A549 treated with GW870086 at 1 μM for 4 hours (cell line): ENCODE results near the gene PPM1G. TPM values are rescaled to one million over a fixed set of nuclear protein-coding genes. Genes with fewer than 3 reads are reported as not detected.

Experiments used
- total RNA-seq: library from RNA; stranded (reverse); fragments of 200-300 nt; extraction: Qiagen RNA extraction; gene quantifications from 5 replicates; pipeline ENCODE4 v1.2.3, GENCODE V29; 2022; ENCODE audit warnings: low read depth

PPM1G gene, protein sequence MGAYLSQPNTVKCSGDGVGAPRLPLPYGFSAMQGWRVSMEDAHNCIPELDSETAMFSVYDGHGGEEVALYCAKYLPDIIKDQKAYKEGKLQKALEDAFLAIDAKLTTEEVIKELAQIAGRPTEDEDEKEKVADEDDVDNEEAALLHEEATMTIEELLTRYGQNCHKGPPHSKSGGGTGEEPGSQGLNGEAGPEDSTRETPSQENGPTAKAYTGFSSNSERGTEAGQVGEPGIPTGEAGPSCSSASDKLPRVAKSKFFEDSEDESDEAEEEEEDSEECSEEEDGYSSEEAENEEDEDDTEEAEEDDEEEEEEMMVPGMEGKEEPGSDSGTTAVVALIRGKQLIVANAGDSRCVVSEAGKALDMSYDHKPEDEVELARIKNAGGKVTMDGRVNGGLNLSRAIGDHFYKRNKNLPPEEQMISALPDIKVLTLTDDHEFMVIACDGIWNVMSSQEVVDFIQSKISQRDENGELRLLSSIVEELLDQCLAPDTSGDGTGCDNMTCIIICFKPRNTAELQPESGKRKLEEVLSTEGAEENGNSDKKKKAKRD
- total RNA-seq, result 152 to 163 TPM (median 161 TPM) in 5 replicates

DNA sequence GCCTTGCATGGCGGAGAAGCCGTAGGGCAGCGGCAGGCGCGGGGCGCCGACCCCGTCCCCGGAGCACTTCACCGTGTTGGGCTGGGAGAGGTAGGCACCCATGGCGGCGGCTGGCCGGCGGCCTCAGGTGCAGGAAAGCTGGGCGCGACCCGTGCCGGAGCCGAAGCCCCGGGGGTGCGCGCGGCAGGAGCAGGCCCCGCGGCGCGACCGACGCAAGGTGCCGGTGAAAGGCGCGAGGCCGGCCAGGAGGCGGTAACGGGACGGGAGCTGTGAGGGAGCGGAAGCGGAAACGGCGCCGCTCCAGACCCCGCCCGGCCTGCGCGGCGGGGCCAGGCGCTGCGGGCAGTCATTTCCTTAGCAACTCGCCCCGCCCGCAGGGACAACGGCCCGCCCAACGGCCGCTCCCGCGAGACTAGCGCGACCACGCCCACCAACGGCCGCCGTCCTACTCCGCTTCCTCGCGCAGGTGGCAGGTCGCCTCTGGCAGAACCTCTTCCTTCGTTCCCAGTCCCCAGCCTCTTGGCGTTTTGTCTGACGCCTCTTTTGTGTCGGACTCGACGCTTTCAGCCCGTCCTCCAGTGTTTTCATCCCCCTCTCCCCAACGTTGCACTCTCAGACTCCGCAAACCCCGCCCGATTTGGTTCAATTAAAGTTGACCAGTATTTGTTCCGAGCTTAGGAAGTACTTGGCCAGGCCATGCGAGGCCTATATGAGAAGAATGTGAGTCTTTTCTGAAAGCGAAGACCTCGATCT lies at the start of gene PPM1G:
Gene PPM1G, minus strand, starts transcription at position 271 of the 753 bp plus-strand sequence. Its CDS starts 169 bp downstream, at position 102.

DNA sequence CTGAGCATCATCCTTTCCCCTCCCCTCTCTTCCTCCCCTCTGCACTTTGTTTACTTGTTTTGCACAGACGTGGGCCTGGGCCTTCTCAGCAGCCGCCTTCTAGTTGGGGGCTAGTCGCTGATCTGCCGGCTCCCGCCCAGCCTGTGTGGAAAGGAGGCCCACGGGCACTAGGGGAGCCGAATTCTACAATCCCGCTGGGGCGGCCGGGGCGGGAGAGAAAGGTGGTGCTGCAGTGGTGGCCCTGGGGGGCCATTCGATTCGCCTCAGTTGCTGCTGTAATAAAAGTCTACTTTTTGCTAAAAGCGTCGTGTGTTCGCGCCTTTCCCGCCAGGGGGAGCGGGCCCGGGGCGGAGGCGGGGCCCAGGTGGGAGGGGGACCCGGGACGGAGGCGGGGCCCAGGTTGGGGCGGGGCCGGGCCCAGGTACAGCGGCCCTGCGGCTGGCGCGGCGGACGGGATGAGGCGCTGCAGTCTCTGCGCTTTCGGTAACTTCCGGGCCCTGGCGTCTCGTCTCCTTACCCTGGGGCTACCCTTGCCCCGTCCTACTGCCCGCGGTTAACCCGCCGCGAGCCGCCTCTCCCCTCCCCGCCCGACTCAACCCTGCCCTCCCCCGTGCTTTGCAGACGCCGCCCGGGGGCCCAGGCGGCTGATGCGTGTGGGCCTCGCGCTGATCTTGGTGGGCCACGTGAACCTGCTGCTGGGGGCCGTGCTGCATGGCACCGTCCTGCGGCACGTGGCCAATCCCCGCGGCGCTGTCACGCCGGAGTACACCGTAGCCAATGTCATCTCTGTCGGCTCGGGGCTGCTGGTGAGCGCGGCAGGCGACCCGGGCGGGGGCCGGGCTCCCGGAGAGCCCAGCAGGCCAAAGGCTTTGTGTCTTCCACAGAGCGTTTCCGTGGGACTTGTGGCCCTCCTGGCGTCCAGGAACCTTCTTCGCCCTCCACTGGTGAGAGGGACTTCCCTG lies 32.8 kb upstream of the PPM1G start, which contains the start of gene KRTCAP3:
Gene KRTCAP3, plus strand, starts transcription at position 424 of the 962 bp plus-strand sequence. Its CDS starts 32 bp downstream, at position 456.

DNA sequence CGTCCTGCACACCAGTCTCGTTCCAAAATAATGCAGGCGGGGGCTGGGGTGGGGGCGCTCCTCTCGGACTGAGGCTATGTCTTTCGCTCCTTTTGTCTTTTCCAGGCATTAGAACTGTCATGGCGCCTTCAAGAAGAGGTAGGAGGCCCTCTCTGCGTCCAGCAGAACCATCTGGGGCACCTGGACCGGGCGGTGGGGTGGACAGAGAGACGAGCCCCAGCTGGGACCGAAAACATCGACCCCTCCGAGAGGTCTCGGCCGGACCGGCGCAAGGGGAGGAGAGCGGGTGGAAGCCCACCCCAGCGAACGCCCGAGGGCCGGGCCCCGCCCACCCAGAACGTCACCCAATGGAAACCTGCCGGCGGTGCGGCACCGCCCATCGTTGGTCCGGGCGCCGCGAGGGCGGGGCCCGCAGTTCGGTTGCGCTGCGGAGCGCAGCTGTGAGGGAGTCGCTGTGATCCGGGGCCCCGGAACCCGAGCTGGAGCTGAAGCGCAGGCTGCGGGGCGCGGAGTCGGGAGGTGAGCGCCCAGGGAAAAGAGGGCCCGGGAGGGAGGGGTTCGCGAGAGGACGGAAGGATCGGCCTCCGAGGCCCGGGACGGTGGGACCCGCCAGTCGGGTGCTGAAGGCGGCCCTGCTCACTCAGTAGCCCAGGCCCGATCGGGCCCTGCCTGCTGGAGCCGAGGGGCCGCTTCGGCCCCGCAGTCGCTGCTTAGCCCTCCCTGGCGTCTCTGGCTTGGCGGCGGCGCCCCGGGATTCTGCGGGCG lies 19.0 kb upstream of the PPM1G start, which contains the start of gene NRBP1:
Gene NRBP1, plus strand, starts transcription at position 419 of the 765 bp plus-strand sequence. CDS start 4,643 bp downstream, outside the sequence.

DNA sequence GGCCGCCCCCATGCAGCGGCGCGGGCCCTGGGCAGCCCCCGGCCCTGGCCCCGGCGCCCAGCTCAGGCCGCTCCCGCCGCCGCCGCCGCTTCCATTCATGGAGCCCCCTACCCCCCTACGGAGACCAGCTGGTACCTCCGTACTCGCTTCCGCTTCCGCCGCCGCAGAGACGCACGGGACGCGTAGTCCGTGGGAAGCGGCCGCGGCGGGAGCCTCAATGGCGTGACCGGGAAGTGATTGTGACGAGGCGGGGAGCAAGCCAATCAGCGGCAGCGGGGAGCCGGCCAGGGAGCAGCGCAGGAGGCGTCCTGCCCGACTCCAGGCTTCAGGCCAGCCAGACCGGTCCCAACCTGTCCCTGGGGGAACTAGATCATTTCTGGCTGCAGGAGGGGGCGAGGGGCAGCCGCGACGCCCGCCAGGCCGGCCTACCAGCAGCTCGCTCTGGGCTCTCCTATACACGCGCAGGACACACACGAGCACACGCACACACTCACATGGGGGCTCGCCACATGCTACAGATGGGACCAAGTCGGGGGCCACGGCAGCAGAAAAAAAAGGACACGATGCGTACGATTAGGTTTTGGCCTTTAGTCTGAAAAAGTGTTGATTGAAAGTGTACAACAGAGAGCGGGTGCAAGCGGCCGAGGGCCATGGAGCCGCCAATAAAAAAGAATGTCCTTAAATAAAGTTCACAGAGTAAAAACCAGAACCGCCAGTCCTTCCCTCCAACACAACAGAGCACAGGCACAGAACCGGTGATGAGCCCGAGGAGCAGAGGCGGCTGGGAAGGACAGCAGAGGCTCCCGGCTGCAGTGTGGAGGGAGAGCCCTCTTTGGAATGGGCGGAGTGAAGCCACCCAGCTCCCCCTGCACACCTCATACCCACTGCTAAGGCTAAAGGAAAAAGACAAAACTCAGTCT lies 28.5 kb downstream of the PPM1G start, which contains the start of gene ZNF513:
Gene ZNF513, minus strand, starts transcription at position 109 of the 920 bp plus-strand sequence. CDS start 208 bp downstream, outside the sequence.

DNA sequence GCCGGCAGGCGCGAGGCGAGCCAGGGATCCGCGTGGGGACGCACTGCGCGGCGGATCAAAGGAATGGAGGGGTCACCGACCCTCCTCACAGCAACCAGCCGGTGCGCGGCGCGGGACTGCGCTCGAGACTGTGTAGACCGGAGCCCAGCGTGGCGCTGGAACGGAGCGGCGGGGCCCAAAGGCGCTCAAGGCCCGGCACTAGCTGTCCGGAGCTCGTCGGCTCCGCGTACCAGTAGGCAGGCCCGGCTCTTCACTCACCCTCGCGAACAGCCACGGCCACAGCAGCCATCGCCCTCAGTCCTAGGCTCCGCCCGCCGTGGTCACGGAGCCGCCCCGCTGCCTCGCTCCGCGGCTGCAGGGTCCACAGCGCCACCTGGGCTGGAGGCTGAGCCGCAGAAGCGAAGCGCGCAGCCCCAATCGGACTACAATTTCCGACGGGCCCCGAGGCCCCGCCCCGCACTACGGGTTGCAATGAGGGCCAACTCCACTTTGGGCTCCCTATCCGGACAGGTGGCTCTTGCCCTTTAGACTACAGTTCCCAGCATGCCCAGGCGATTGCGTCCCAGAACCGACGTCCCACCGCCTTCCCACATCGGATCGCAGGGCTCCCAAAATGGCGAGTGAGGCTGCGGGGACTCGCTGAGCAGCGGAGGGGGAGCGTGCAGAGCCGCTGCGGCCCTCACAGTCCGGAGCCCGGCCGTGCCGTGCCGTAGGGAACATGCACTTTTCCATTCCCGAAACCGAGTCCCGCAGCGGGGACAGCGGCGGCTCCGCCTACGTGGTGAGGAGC lies 39.2 kb downstream of the PPM1G start, which contains the start of the genes EIF2B4 and SNX17:
Gene EIF2B4, minus strand, starts transcription at position 313 of the 790 bp plus-strand sequence. Its CDS starts 24 bp downstream, at position 289.
Gene SNX17, plus strand, starts transcription at position 591 of the 790 bp plus-strand sequence. Its CDS starts 128 bp downstream, at position 719.

DNA sequence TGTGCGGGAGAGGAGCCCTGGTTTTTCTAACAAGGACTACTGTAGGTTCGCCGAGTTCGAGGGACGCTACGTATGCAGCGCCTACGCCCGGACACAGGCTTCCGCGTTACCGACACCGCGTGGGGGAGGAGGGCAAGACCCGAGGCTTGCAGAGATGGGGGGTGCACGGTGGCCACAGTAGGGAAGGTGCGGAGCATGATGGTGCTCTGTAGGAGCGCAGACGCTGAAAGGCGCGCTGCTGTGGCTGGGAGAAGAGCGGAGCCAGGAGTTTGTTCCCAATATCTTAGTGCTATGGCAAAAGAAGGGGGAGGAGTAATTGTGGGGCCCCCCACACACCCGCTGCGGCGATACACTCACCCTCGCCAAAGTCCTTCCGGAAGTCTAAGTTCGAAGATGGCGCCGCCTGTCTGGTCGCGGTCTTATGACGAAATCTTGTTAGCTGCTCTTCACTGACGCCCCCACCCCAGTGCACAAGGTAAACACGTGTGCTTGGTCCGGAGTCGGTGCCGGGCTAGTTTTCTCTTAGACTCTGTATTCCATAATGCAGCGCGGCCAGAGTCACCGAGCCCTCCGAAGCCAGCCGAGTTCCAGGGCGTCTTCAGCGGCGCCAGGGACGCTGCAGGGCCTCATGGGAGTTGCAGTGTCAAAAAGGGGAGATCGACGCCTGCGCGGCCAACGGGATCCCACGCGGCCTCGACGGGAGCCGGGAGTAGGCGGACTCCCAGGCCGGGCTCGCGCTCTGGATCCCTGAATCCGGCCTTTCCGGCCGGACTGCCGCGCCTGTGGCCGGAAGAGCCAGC lies 52.8 kb downstream of the PPM1G start, which contains the start of gene GTF3C2:
Gene GTF3C2, minus strand, starts transcription at position 383 of the 800 bp plus-strand sequence. CDS start 13,210 bp downstream, outside the sequence.

Other genes with a start within 250 kb of the PPM1G start
- gene ATRAID, start 197.6 kb downstream of the PPM1G start, total RNA-seq, result 214 to 222 TPM (median 218 TPM) in 5 replicates
- gene SLC5A6, start 197.3 kb downstream of the PPM1G start, total RNA-seq, result 63.5 to 74.6 TPM (median 69.6 TPM) in 5 replicates
- 49.8 to 63.2 TPM (median 59.4 TPM) in 5 replicates for gene CAD, start 192.2 kb downstream of the PPM1G start, total RNA-seq
- gene SLC30A3, start 146.5 kb downstream of the PPM1G start, total RNA-seq, result 3.0 to 4.1 TPM (median 3.5 TPM) in 5 replicates
- gene DNAJC5G, start 134.2 kb downstream of the PPM1G start, total RNA-seq, result not detected in 5 replicates
- 0.67 to 1.1 TPM (median 0.72 TPM) in 5 replicates for gene TRIM54, start 127.2 kb downstream of the PPM1G start, total RNA-seq
- gene UCN, start 101.1 kb downstream of the PPM1G start, total RNA-seq, result 1.0 to 2.5 TPM (median 1.2 TPM) in 5 replicates
- gene MPV17, start 86.5 kb downstream of the PPM1G start, total RNA-seq, result 82.3 to 96.7 TPM (median 86.5 TPM) in 5 replicates
- 56.5 to 64.6 TPM (median 61.4 TPM) in 5 replicates for gene GTF3C2, start 52.8 kb downstream of the PPM1G start, total RNA-seq
- gene EIF2B4, start 39.3 kb downstream of the PPM1G start, total RNA-seq, result 54.9 to 62.2 TPM (median 58.8 TPM) in 5 replicates
- 135 to 147 TPM (median 145 TPM) in 5 replicates for gene SNX17, start 39.0 kb downstream of the PPM1G start, total RNA-seq
- gene ZNF513, start 28.9 kb downstream of the PPM1G start, total RNA-seq, result 9.7 to 15.5 TPM (median 14.0 TPM) in 5 replicates
- gene NRBP1, start 19.0 kb upstream of the PPM1G start, total RNA-seq, result 118 to 138 TPM (median 130 TPM) in 5 replicates
- gene KRTCAP3, start 32.8 kb upstream of the PPM1G start, total RNA-seq, result 0.39 to 0.90 TPM (median 0.85 TPM) in 5 replicates
- 7.5 to 9.9 TPM (median 8.0 TPM) in 5 replicates for gene IFT172, start 80.2 kb upstream of the PPM1G start, total RNA-seq
- gene FNDC4, start 85.6 kb upstream of the PPM1G start, total RNA-seq, result 3.5 to 6.2 TPM (median 4.0 TPM) in 5 replicates
- 0.08 to 0.80 TPM (median 0.43 TPM) in 4 of 5 replicates, not detected in the other for gene GCKR, start 87.2 kb upstream of the PPM1G start, total RNA-seq
- gene ZNF512, start 173.5 kb upstream of the PPM1G start, total RNA-seq, result 12.2 to 21.3 TPM (median 17.9 TPM) in 5 replicates
- 2.5 to 4.7 TPM (median 4.2 TPM) in 5 replicates for gene CCDC121, start 219.4 kb upstream of the PPM1G start, total RNA-seq
- 57.4 to 64.0 TPM (median 60.0 TPM) in 5 replicates for gene GPN1, start 219.5 kb upstream of the PPM1G start, total RNA-seq